Activated CD8-positive, alpha-beta T cell treated with anti-CD3 and anti-CD28 coated beads for 36 hours (primary cell): ENCODE data around the gene TNNI3. TPM values are rescaled to one million over a fixed set of nuclear protein-coding genes. Genes with fewer than 3 reads are reported as not detected.
"Not testable (repeated sequence)": the region's sequence is repeated elsewhere in the genome, so short reads cannot be mapped to it uniquely, and the experiment has no call there.

Source experiments
- ATAC-seq: fragments of 200-7000 bp; cut with Tn5 transposase; one replicate; pipeline ENCODE4 v1.10.0; 2021; ENCODE audit warnings: mild to moderate bottlenecking, moderate library complexity
- CTCF ChIA-PET: fragments of 350-600 bp; sonication (Branson Sonifier 250); formaldehyde crosslinking; loops from one replicate; lab custom pipeline; 2021; ENCODE audit warnings: antibody characterized with exemption; lab: Charles Lee
- POLR2A ChIA-PET: fragments of 350-600 bp; sonication (Branson Sonifier 250); formaldehyde crosslinking; loops from one replicate; lab custom pipeline; 2021; ENCODE audit warnings: antibody characterized with exemption; lab: Charles Lee
- DNase-seq: peaks from one replicate; pipeline ENCODE4 v3.0.0-alpha.2; 2020
- H3K27ac Mint-ChIP-seq: one replicate; pipeline ENCODE4 v1.8.0; 2021; ENCODE audit warnings: mild to moderate bottlenecking, mixed read lengths
- H3K27me3 Mint-ChIP-seq: one replicate; pipeline ENCODE4 v1.8.0; 2021; ENCODE audit warnings: mixed read lengths
- H3K36me3 Mint-ChIP-seq: one replicate; pipeline ENCODE4 v1.8.0; 2021; ENCODE audit warnings: low read depth, mixed read lengths
- H3K4me1 Mint-ChIP-seq: one replicate; pipeline ENCODE4 v1.8.0; 2021; ENCODE audit warnings: low read depth, mixed read lengths
- H3K4me3 Mint-ChIP-seq: one replicate; pipeline ENCODE4 v1.8.0; 2021; ENCODE audit warnings: mild to moderate bottlenecking, moderate library complexity, mixed read lengths
- H3K9me3 Mint-ChIP-seq: one replicate; pipeline ENCODE4 v1.8.0; 2021; ENCODE audit warnings: mixed read lengths
- intact Hi-C: fragments of 100-400 bp; cut with micrococcal nuclease; formaldehyde crosslinking; loops from one replicate; pipeline ENCODE4 v1.10.0; 2022
- total RNA-seq, 2 experiments: library from RNA; stranded (reverse); gene quantifications; one replicate each; pipeline ENCODE4 v1.2.3, GENCODE V29; 2021
- TF ChIP-seq, protein P1 (sequence below): fragments of 200-600 bp; IDR thresholded peaks from one replicate; pipeline ENCODE4 v1.8.0; 2022; ENCODE audit warnings: antibody characterized with exemption, mild to moderate bottlenecking

The TNNI3 gene
- total RNA-seq, 2 experiments from 2014 or later, result not detected

DNA sequence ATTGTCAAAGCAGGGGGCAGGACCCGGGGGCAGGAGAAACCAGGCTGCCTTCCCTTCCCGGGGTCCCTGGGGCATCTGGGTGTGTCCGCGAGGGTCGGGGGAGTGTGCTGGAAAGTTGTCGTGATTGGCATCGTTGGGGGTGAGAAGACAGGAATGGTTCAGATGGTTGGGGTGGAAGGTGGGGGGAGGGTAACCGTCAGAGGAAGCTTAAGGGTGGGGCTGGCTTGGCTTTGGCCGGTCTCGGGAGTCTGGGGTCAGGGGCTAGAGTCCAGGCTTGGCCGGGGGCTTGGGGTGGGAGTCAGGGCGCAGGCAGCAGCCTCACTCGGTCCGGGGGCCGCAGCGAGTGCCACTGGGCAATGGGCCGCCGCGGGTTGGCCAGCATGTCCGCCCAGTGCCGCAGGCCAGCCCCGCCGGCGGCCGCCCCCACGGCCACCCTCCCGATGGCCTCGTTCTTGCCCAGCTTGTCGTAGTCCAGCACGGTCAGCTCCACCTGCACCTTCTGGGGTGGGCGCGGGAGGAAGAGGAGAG is 15.7 kb upstream of the TNNI3 start:
- intact Hi-C loops, result no loop called here
- ATAC-seq (no peak), DNase-seq (no peak)
- H3K4me1 Mint-ChIP-seq, result peaks cover 11% of the 10 kb centered on the region
- no peak overlapping the region for H3K27ac Mint-ChIP-seq
- peaks cover 70% of the 10 kb centered on the region for H3K27me3 Mint-ChIP-seq
- H3K9me3 Mint-ChIP-seq, result no peaks in the 10 kb centered on the region
- no peaks in the 10 kb centered on the region for H3K36me3 Mint-ChIP-seq
- TF ChIP-seq, protein P1, sequence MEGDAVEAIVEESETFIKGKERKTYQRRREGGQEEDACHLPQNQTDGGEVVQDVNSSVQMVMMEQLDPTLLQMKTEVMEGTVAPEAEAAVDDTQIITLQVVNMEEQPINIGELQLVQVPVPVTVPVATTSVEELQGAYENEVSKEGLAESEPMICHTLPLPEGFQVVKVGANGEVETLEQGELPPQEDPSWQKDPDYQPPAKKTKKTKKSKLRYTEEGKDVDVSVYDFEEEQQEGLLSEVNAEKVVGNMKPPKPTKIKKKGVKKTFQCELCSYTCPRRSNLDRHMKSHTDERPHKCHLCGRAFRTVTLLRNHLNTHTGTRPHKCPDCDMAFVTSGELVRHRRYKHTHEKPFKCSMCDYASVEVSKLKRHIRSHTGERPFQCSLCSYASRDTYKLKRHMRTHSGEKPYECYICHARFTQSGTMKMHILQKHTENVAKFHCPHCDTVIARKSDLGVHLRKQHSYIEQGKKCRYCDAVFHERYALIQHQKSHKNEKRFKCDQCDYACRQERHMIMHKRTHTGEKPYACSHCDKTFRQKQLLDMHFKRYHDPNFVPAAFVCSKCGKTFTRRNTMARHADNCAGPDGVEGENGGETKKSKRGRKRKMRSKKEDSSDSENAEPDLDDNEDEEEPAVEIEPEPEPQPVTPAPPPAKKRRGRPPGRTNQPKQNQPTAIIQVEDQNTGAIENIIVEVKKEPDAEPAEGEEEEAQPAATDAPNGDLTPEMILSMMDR, result no peak
- H3K4me3 Mint-ChIP-seq, result peak overlapping the region; percentile 47
- CTCF ChIA-PET, result interaction anchor here (1.2 to 1.5 kb wide), 2 partner anchors 13 to 15 kb away, joined by 3 to 12 read pairs; partner anchors contain the start of gene TNNI3
- POLR2A ChIA-PET, result interaction anchor here (1.4 kb wide), 1 partner anchor 86 kb away, joined by 5 read pairs; the partner anchor contains the start of gene PPP6R1

DNA sequence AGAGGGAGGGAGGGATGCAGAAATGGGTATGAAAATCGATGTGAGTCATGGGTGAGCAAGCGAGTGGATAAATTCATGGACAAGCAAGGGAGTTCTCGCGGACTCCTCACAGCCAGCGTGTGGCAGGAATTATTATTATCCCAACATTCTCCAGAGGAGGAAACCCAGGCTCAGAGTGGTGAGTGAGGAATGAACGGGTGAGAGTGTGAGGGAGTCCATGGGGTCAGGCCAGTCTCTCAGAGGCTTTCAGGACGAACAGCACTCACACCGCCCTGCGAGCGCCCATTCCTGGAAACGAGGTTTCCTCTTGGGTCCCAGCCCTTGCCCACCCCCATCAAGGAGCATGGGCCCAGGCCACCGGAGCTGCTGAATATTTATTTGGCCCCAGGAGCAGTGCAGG is 15.2 kb upstream of the TNNI3 start:
- Mint-ChIP-seq H3K27ac (no peak overlapping the region), H3K4me3 (no peak overlapping the region), H3K9me3 (no peaks in the 10 kb centered on the region), H3K27me3 (peaks cover 68% of the 10 kb centered on the region), H3K4me1 (peaks cover 11% of the 10 kb centered on the region), H3K36me3 (no peaks in the 10 kb centered on the region)
- TF ChIP-seq, protein P1, result no peak
- ATAC-seq (no peak), DNase-seq (no peak)
- CTCF ChIA-PET, result no interaction called here
- POLR2A ChIA-PET, result no interaction called here
- intact Hi-C loops, result no loop called here

DNA sequence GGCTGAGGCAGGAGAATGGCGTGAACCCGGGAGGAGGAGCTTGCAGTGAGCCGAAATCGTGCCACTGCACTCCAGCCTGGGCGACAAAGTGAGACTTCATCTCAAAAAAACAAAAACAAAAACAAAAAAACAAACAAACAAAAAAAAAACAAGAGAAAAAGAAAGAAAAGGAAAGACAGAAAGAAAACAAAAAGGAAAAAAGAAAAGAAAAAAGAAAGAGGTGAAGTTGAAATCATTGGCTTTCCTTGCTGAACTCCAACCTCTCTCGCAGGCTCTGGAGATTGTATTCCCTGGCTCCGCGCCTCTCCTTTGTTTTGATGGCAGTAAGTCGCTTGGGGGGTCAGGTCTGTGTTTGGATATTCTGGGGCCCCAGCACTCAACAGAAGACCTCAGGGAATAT is 14.8 kb upstream of the TNNI3 start:
- POLR2A ChIA-PET, result not testable (repeated sequence)

DNA sequence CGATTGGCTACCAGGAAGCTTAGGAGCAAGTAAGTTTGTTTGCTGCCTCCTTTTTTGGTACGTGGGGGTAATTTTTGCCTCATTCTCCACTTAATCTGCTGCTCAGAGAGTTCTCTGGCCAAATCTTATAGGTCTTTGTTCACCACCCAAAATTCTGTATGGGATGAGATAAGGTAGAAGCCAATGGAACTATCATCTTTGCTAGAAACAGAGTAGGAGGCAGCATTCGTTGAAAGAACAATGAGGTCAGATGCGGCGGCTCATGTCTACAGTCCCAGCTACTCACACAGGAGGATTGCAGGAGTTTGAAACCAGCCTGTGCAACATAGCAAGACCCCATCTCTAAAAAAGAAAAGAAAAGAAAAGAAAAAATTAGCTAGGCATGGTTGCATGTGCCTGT is 13.9 kb upstream of the TNNI3 start:
- DNase-seq, result no peak
- Mint-ChIP-seq H3K9me3 (no peaks in the 10 kb centered on the region), H3K27ac (no peak overlapping the region), H3K27me3 (peaks cover 68% of the 10 kb centered on the region), H3K4me3 (no peak overlapping the region), H3K4me1 (peaks cover 19% of the 10 kb centered on the region), H3K36me3 (no peaks in the 10 kb centered on the region)
- POLR2A ChIA-PET, result no interaction called here
- ATAC-seq, result no peak
- CTCF ChIA-PET, result interaction anchor here (4.7 kb wide), 1 partner anchor 11 kb away, joined by 16 read pairs; no protein-coding TSS in a partner anchor
- intact Hi-C loops, result no loop called here
- TF ChIP-seq, protein P1, result no peak

More for the DNA sequence above, 14.8 kb upstream of the TNNI3 start:
- CTCF ChIA-PET, result interaction anchor here (4.7 kb wide), 1 partner anchor 12 kb away, joined by 16 read pairs; no protein-coding TSS in a partner anchor
- DNase-seq, H3K27ac Mint-ChIP-seq, intact Hi-C loops, H3K36me3 Mint-ChIP-seq, ATAC-seq, H3K4me3 Mint-ChIP-seq, H3K9me3 Mint-ChIP-seq: not testable (repeated sequence)
- peaks cover 70% of the 10 kb centered on the region for H3K27me3 Mint-ChIP-seq
- H3K4me1 Mint-ChIP-seq, result peaks cover 11% of the 10 kb centered on the region

DNA sequence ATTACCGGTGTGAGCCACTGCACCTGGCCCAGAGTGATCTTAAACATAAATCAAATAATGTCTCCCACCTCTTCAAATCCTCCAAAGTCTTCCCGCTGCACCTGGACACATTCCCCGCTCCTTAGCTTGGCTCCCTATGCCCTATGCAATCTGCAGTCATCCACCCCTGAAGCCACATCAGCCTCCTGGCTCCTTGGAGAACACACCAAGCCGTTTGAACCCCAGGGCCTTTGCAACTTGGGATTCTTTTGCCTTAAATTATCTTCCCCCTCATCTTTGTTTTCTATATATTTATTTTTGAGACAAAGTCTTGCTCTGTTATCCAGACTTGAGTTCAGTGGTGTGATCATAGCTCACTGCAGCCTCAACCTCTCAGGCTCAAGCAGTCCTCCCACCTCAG is 11.6 kb upstream of the TNNI3 start:
- Mint-ChIP-seq H3K36me3 (no peaks in the 10 kb centered on the region), H3K4me3 (no peak overlapping the region), H3K27ac (no peak overlapping the region), H3K27me3 (peaks cover 66% of the 10 kb centered on the region), H3K4me1 (peaks cover 17% of the 10 kb centered on the region), H3K9me3 (no peaks in the 10 kb centered on the region)
- ChIA-PET CTCF (interaction anchor here (4.7 kb wide), 1 partner anchor 9 kb away, joined by 16 read pairs; no protein-coding TSS in a partner anchor), POLR2A (no interaction called here)
- ATAC-seq, result no peak
- intact Hi-C loops, result no loop called here
- TF ChIP-seq, protein P1, result no peak
- no peak for DNase-seq
